Measurements from ENCODE around the gene ROBO1. TPM values are rescaled to one million over a fixed set of nuclear protein-coding genes. Genes with fewer than 3 reads are reported as not detected.

ROBO1 gene
- total and polyA plus RNA-seq, 2 of the 8 experiments (the other 6 are each of a cell fraction or from before 2014, with no cell fraction given) = 51.4 to 91.0 TPM

GRCh38 chr3:79362571-79363270 lies 405.1 kb downstream of the ROBO1 start:
- no peak overlapping the region for H3K56ac ChIP-seq (replicated peaks; ENCODE audit: insufficient read length, low read depth, low read length)
- no peak overlapping the region for H2BK5ac ChIP-seq (ENCODE audit: low read depth, low read length)
- DNase-seq (ENCODE audit: low read depth in 1 of 2, low spot score in 2 of 2) = no peak
- no peak overlapping the region for H4K5ac ChIP-seq (ENCODE audit: insufficient read length, low read depth, low read length)
- no peak overlapping the region for H3K4ac ChIP-seq (replicated peaks; ENCODE audit: insufficient read length, low read depth, low read length)
- no peak overlapping the region for H2BK20ac ChIP-seq (ENCODE audit: low read length)
- ChIA-PET POLR2A (ENCODE audit: partially characterized antibody) (no interaction called here), CTCF (ENCODE audit: partially characterized antibody) (interaction anchor here (0.6 to 3.7 kb wide), 28 partner anchors 9 to 705 kb away, joined by 3 to 83 read pairs (median 5); no protein-coding TSS in a partner anchor)
- no peak overlapping the region for H4K91ac ChIP-seq (replicated peaks; ENCODE audit: insufficient read length, low read length)
- no peak overlapping the region for H3K18ac ChIP-seq (ENCODE audit: extremely low read depth, low read length)
- no peak overlapping the region for H2AK5ac ChIP-seq (ENCODE audit: low read depth, low read length)
- no peak overlapping the region for H4K8ac ChIP-seq (ENCODE audit: extremely low read depth, insufficient read depth, low read length)
- no peaks in the 10 kb centered on the region for H3K79me2 ChIP-seq (ENCODE audit: control insufficient read depth in 1 of 2, insufficient read depth in 2 of 2, low read length in 2 of 2)
- H3K27me3 ChIP-seq (replicated peaks in 1 of 4; ENCODE audit: control insufficient read depth in 3 of 4, extremely low read depth in 1 of 4, insufficient read depth in 3 of 4, low read length in 3 of 4) = no peaks in the 10 kb centered on the region
- FAIRE-seq = no peak
- H3K4me1 ChIP-seq (replicated peaks in 1 of 4; ENCODE audit: control insufficient read depth in 3 of 4, insufficient read depth in 4 of 4, low read length in 3 of 4) = no peaks in the 10 kb centered on the region
- no peak overlapping the region for H3K14ac ChIP-seq (ENCODE audit: insufficient read length)
- H3K79me1 ChIP-seq (ENCODE audit: low read depth, low read length) = no peaks in the 10 kb centered on the region
- no peak overlapping the region for H2BK15ac ChIP-seq (ENCODE audit: low read length)
- H2BK12ac ChIP-seq (ENCODE audit: low read depth, low read length) = no peak overlapping the region
- no peaks in the 10 kb centered on the region for H4K20me1 ChIP-seq (replicated peaks in 1 of 2; ENCODE audit: control insufficient read depth in 1 of 2, insufficient read depth in 2 of 2, low read length in 2 of 2)
- H3K4me3 ChIP-seq (ENCODE audit: extremely low read depth in 1 of 4, insufficient read depth in 2 of 4, low read depth in 3 of 4, low read length in 4 of 4) = no peak overlapping the region
- no peaks in the 10 kb centered on the region for H3K23me2 ChIP-seq (ENCODE audit: low read depth, low read length)
- H3K4me2 ChIP-seq (ENCODE audit: insufficient read depth in 1 of 2, low read depth in 2 of 2, low read length in 2 of 2) = no peak overlapping the region
- H3K9ac ChIP-seq (replicated peaks in 1 of 4; ENCODE audit: extremely low read depth in 1 of 4, low read depth in 3 of 4, low read length in 3 of 4) = no peak overlapping the region
- no peak overlapping the region for H3K27ac ChIP-seq (ENCODE audit: low read depth, low read length)
- WGBS, 2 experiments (ENCODE audit: extremely low coverage in 1 of 2, insufficient coverage in 1 of 2, insufficient read length in 1 of 2, insufficient replicate concordance in 2 of 2, low coverage in 1 of 2, low lambda C conversion rate in 2 of 2, missing lambda C conversion rate in 1 of 2) = 67% methylated on average over 3 of the region's 3 CpGs; no CpG with 5 or more reads in 1 of the 2 experiments
- no peak overlapping the region for H3K23ac ChIP-seq (ENCODE audit: insufficient read length)
- no peaks in the 10 kb centered on the region; a peak in 1 of 4 replicates for H3K9me3 ChIP-seq (ENCODE audit: insufficient read depth in 2 of 2, low read depth in 1 of 2, low read length in 1 of 2)
- H2BK120ac ChIP-seq (replicated peaks; ENCODE audit: low read depth, low read length) = no peak overlapping the region
- peak overlapping the region; percentile 47; the same call in 1 of the 2 replicates for H2AFZ ChIP-seq (ENCODE audit: low read length)
- H3K36me3 ChIP-seq (ENCODE audit: control insufficient read depth in 2 of 4, insufficient read depth in 4 of 4, low read length in 3 of 4) = no peaks in the 10 kb centered on the region
- TF ChIP-seq ZNF274 (IDR thresholded peaks at IDR 0.05; ENCODE audit: borderline replicate concordance, extremely low read depth, low read length) (no peak), FOSL1 (IDR thresholded peaks at IDR 0.05; ENCODE audit: insufficient read depth, low read depth, low read length) (no peak), SIN3A (conservative IDR thresholded peaks at IDR 0.05 in 1 of 2, IDR thresholded peaks at IDR 0.05 in 1 of 2; ENCODE audit: low read depth in 1 of 2, low read length in 2 of 2) (no peak), POLR2AphosphoS5 (IDR thresholded peaks at IDR 0.05; ENCODE audit: low read depth, low read length) (no peak), RAD21 (IDR thresholded peaks at IDR 0.05 in 1 of 2, conservative IDR thresholded peaks at IDR 0.05 in 1 of 2; ENCODE audit: low read depth in 2 of 2, low read length in 2 of 2) (no peak), EP300 (IDR thresholded peaks at IDR 0.05; ENCODE audit: borderline replicate concordance in 1 of 2, low read depth in 2 of 2, low read length in 2 of 2) (no peak), POU5F1 (IDR thresholded peaks at IDR 0.05; ENCODE audit: low read depth, low read length) (no peak), TCF12 (IDR thresholded peaks at IDR 0.05; ENCODE audit: low read depth, low read length) (no peak), EZH2 (IDR thresholded peaks at IDR 0.05; ENCODE audit: low read depth, low read length, severe bottlenecking) (no peak)
